Anterior cingulate cortex (tissue), 58 donors: Measurements from ENCODE around the gene SUMO3.

Experiments used
- DNase-seq, 58 donors: peaks; one replicate each; lab custom pipeline; 2025; lab: John Stamatoyannopoulos, UW

The SUMO3 gene

DNA sequence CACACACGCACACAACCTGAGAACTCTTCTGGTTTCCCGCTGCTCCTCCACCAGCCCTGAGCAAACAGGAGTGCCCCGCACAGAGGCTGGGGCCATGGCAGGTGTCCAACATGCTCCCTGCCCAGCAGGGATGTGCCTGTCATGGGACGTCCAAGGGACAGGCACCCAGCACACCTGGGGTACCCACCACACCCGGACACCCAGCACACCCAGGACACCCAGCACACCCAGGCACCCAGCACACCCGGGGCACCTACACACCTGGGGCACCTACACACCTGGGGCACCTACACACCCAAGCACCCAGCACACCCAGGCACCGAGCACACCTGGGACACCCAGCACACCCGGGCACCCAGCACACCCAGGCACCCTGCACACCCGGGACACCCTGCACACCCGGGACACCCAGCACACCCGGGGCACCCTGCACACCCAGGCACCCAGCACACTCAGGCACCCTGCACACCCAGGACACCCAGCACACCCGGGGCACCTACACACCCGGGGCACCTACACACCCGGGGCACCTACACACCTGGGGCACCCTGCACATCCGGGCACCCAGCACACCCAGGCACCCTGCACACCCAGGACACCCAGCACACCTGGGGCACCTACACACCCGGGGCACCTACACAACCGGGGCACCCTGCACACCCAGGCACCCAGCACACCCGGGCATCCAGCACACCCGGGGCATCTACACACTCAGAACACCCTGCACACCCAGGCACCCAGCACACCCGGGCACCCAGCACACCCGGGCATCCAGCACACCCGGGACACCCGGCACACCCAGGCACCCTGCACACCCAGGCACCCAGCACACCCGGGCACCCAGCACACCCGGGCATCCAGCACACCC, 54.2 kb downstream of the SUMO3 start:
- DNase-seq, result no peak

GRCh38 chr21:44763050-44763378, 54.8 kb downstream of the SUMO3 start:
- no peak for DNase-seq

DNA sequence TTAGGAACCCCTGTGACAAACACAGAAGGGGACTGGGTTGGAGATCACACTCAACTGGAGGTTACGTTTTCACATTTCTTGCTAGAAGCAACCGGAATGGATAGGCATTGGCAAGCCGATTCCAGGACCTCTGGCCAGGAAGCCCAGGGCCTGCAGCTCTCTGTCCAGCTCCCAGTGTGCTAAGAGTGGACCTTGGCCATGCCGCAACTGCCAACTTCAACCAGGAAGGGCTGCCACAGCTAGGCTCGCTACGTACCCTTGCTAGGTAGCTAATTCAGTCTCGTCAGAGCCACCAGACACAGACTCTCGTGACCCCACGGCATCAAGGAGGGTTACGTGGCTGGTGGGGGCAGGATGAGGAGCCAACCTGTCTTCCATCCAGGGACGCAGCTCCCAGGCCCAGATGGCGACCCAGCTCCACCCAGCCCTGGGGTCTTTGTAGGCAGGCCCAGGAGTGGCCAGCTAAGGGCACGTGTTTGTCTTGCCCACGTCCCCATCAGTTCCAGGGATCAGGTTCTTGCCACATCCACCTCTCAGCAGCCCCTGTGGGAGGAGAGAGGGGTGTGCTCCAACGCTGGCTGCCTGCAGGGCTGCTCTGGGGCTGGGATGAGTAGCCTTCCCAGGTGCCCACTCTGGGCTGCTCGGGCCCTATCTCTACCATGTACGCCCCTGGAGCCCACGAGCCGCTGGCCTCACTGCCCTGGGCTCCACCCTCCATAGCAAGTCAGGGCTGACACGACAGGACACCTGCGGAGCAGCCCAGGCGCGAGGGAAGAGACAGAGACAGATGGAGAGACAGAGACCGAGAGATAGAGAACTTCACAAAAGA, 55.4 kb downstream of the SUMO3 start:
- DNase-seq, result no peak

GRCh38 chr21:44761747-44762208, 56.1 kb downstream of the SUMO3 start:
- no peak for DNase-seq

DNA sequence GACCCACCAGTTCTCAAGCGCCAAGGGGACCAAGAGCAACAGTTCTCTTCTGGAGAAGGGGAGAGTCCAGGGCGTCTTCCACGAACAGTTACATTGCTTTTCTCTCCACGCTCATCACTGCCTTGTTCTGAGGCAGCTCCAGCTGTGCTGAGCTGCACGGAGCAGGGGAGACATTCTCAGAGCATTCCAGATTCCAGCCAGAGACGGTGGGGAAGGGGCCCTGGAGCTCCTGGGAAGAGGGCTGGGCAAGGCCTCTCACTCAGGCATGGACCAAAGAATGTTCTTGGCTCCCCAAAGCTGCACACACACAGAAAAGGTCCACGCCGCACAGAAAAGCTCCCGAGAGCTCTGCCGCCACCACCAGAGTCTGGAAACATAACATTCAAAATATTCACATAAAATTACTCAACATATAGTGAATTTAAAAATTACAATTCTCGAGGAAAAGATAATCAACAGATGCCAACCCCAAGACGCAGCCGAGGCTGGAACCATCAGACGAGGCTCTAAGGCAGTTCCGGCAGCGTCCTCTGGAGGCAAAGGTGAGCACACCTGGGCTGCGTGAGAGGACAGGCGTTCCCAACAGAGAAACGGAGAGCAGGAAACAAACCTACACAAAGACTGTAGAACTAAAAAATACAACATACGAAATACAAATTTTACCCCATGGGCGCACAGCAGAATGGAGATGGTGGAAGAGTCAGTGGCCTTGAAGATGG, 56.7 kb downstream of the SUMO3 start:
- DNase-seq, result no peak

GRCh38 chr21:44760376-44760775, 57.5 kb downstream of the SUMO3 start:
- no peak for DNase-seq

DNA sequence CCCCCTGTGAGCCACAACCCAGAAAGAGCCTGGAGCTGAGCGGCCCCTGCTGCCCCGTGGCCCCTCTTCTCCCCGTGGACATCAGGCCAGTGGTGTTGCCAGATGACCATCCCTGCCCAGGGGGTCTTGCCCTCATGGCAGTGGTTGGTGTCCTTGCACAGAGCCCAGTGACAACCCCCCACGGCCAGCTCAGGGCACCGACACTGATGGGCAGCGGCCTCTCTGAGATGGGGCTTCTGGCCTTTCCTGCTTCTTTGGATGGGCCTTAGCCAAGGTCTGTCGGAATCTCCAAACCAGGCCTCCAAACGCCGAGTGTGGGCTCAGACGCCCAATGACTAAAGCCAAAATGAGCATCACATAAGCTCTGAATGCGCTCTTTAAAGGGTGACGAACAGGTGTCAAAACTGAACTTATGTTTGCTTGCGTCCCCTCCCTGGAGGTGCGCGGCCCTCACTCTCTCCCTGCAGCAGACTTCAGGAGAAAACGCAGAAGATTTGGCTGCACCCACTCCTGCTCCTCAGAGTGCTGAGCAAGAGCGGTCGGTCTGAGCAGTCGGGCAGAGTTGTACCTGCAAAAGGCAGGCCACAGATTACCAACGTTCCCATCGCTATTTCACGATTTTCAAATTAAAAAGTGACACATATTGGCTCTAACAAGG, 58.1 kb downstream of the SUMO3 start:
- DNase-seq, result no peak

GRCh38 chr21:44758781-44759627, 58.9 kb downstream of the SUMO3 start:
- no peak for DNase-seq

- DNase-seq, result no peak
Observed at GRCh38 chr21:44758141-44758561, 59.7 kb downstream of the SUMO3 start.

DNA sequence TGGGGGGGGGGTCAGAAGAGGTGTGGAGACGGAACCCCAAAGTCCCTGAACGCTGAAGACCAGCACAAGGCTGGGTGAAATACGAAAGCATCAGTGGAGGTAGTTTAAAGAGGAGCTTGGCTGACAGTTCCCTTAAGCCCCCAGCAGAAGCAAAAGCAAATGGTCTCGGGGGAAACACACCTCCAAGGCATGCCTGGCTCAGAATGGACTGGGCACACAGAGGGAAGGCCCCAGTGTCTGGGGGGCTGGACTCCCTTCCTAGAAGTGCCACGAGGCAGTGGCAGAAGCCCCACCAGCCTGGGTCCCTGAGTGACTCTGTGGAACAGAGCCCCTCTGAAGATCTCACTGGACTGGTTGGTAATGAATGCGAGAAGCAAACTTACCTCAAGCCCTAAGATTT, 60.1 kb downstream of the SUMO3 start:
- no peak for DNase-seq

GRCh38 chr21:44756423-44757185, 61.3 kb downstream of the SUMO3 start:
- no peak for DNase-seq
